ENCODE results near the gene OPTC. TPM values are rescaled to one million over a fixed set of nuclear protein-coding genes. Genes with fewer than 3 reads are reported as not detected.

OPTC gene
- total and polyA plus RNA-seq, 9 of the 15 experiments (the other 6 are each of a cell fraction or from before 2014, with no cell fraction given) = not detected

- no peaks in the 10 kb centered on the region for H4K20me1 ChIP-seq (replicated peaks; ENCODE audit: control insufficient read depth, insufficient read depth, low read length)
- H3K4me3 ChIP-seq = no peak overlapping the region
- TF ChIP-seq ZNF518B (CRISPR knock-in tag; IDR thresholded peaks at IDR 0.05) = no peak
- TF ChIP-seq MECOM (CRISPR knock-in tag; IDR thresholded peaks at IDR 0.05) = no peak
- no peak for TF ChIP-seq CBX2 (IDR thresholded peaks at IDR 0.05; ENCODE audit: insufficient read depth, low read length, poor library complexity, severe bottlenecking)
- TF ChIP-seq PURB (CRISPR knock-in tag; IDR thresholded peaks at IDR 0.05; ENCODE audit: low read depth) = no peak
- no peak for TF ChIP-seq ZSCAN32 (CRISPR knock-in tag; IDR thresholded peaks at IDR 0.05)
- H3K27ac ChIP-seq (ENCODE audit: extremely low read depth, low read depth, low read length) = no peak overlapping the region
- ChIA-PET CTCF (ENCODE audit: low intra/inter-chr PET ratio) (no interaction called here), POLR2A (interaction anchor here (0.8 kb wide), 1 partner anchor 12 kb away, joined by 3 read pairs; no protein-coding TSS in a partner anchor)
- no peak for ATAC-seq
- WGBS (ENCODE audit: insufficient coverage, low coverage, missing lambda C conversion rate) = 4% methylated on average over 1 of the region's 1 CpG
- in situ Hi-C loops (cut with MboI) (no loop called here), intact Hi-C loops (cut with micrococcal nuclease) (no loop called here)
- H3K79me2 ChIP-seq (ENCODE audit: control insufficient read depth, insufficient read depth, low read length) = no peaks in the 10 kb centered on the region
- no peak for FAIRE-seq
- H3K9ac ChIP-seq (ENCODE audit: insufficient read depth in 1 of 2, low read depth in 2 of 2, low read length in 2 of 2) = no peak overlapping the region
- H3K27me3 ChIP-seq (ENCODE audit: control insufficient read depth in 2 of 2, insufficient read depth in 2 of 2, low read length in 2 of 2) = peaks cover 20 to 28% of the 10 kb centered on the region in 2 experiments
- H3K4me2 ChIP-seq (ENCODE audit: insufficient read depth, low read length) = no peak overlapping the region
- H3K4me1 ChIP-seq (replicated peaks in 1 of 2; ENCODE audit: control insufficient read depth in 2 of 2, insufficient read depth in 2 of 2, low read length in 2 of 2) = peaks cover 0 to 2% of the 10 kb centered on the region in 2 experiments; a peak in 1 of 5 replicates
- no peaks in the 10 kb centered on the region for H3K9me3 ChIP-seq (replicated peaks; ENCODE audit: control insufficient read depth, insufficient read depth, low read depth, low read length)
- no peaks in the 10 kb centered on the region for H3K9me1 ChIP-seq (ENCODE audit: control insufficient read depth, insufficient read depth, low read length)
- H3K36me3 ChIP-seq (ENCODE audit: control insufficient read depth, insufficient read depth, low read length) = no peaks in the 10 kb centered on the region
- DNase-seq (ENCODE audit: extremely low read depth in 1 of 4, low spot score in 3 of 4) = no peak
- BruUV-seq (replicated peaks) = no TSS peak
- no peak overlapping the region for H2AFZ ChIP-seq (ENCODE audit: low read depth, low read length)
These were observed 44.8 kb downstream of the OPTC start for GRCh38 chr1:203538726-203539125.

Measured in K562 (cell line).